PC-3 (cell line): Measurements from ENCODE around the gene MDM1.

ENCODE experiments used
- CTCF ChIP-seq: fragments of 300-600 bp; sonication (generic); conservative IDR thresholded peaks from 2 replicates; pipeline ENCODE4 v1.5.1; 2017; ENCODE audit warnings: antibody characterized with exemption, low read depth, mild to moderate bottlenecking, low read length
- EZH2 ChIP-seq: fragments of 300-600 bp; sonication (generic); IDR thresholded peaks from one replicate; pipeline ENCODE4 v1.6.1; 2017; ENCODE audit warnings: antibody characterized with exemption, mild to moderate bottlenecking, low read length; ENCODE audit not compliant: unreplicated experiment

DNA sequence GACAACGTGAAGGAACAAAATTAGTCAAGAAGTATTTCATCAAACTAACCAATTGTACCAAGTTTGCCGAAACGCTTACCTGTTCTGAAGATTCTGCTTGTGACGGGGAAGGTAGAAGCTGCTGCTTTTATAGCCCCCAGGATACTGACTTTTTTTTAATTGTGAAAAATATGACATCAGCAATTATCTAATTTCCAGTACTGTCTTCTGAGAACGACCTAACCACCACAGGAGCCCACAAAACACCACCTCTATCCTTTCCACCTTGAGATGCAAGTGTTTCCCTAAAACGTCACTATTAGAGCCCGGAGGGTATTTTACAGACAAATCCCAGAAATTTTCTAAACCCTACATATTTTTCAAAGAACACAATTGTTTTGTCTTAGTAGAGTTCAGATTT, 78.7 kb downstream of the MDM1 start, which contains the start of gene IL22:
- TF ChIP-seq EZH2 (no peak), CTCF (no peak)
